Chondrocyte (in vitro differentiated cells): ENCODE results near the gene LMO7. TPM values are rescaled to one million over a fixed set of nuclear protein-coding genes. Genes with fewer than 3 reads are reported as not detected.

Source experiments
- DNase-seq: peaks from one replicate; pipeline ENCODE4 v3.0.0; 2021; ENCODE audit warnings: mixed read lengths, low spot score
- H3K27ac Mint-ChIP-seq: one replicate; pipeline ENCODE4 v1.8.0; 2021; ENCODE audit warnings: mild to moderate bottlenecking, moderate library complexity, mixed read lengths; ENCODE audit not compliant: unreplicated experiment
- H3K27me3 Mint-ChIP-seq: 2 replicates; pipeline ENCODE4 v1.8.0; 2021; ENCODE audit warnings: low read depth, mixed read lengths
- H3K36me3 Mint-ChIP-seq: 2 replicates; pipeline ENCODE4 v1.8.0; 2021; ENCODE audit warnings: low read depth, mixed read lengths
- H3K4me1 Mint-ChIP-seq: 2 replicates; pipeline ENCODE4 v1.8.0; 2021; ENCODE audit warnings: low read depth, mild to moderate bottlenecking, mixed read lengths
- H3K4me3 Mint-ChIP-seq: one replicate; pipeline ENCODE4 v1.8.0; 2021; ENCODE audit warnings: mild to moderate bottlenecking, moderate library complexity, mixed read lengths; ENCODE audit not compliant: unreplicated experiment
- H3K9me3 Mint-ChIP-seq: 2 replicates; pipeline ENCODE4 v1.8.0; 2021; ENCODE audit warnings: low read depth, mixed read lengths
- total RNA-seq: library from RNA; stranded (reverse); gene quantifications from 3 replicates; pipeline ENCODE4 v1.2.1, GENCODE V29; 2021
- TF ChIP-seq, protein P1 (sequence below): fragments of 200-600 bp; sonication (generic); IDR thresholded peaks from 2 replicates; pipeline ENCODE4 v1.5.0; 2021; ENCODE audit warnings: antibody characterized with exemption, mild to moderate bottlenecking, moderate library complexity

LMO7 gene
- total RNA-seq, 1 donor from 2014 or later, result 199 TPM

DNA sequence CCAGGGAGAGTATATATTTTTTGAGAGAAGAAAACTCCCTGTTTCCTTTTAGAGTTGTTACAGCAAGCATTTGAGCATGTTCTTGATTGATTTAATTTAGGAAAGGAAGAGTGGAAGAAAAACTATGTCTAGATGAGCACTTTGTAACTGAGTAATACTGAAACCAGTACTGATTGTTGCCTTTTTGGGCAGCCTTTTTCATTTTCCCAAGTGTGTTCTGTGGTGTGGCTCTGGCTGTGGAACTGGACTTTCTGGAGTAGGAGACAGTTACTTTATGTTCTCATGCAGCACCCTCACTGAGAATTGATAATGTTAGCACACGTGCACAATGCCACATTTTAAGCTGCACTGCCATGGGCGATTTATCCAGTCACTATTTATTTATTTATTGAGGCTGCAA is 211.5 kb downstream of the LMO7 start:
- DNase-seq, result no peak
- no peak overlapping the region for H3K27ac Mint-ChIP-seq
- no peaks in the 10 kb centered on the region for H3K27me3 Mint-ChIP-seq
- H3K4me1 Mint-ChIP-seq, result no peaks in the 10 kb centered on the region
- H3K4me3 Mint-ChIP-seq, result no peak overlapping the region
- peaks cover 3% of the 10 kb centered on the region for H3K9me3 Mint-ChIP-seq
- H3K36me3 Mint-ChIP-seq, result peaks cover 32% of the 10 kb centered on the region
- TF ChIP-seq, protein P1, sequence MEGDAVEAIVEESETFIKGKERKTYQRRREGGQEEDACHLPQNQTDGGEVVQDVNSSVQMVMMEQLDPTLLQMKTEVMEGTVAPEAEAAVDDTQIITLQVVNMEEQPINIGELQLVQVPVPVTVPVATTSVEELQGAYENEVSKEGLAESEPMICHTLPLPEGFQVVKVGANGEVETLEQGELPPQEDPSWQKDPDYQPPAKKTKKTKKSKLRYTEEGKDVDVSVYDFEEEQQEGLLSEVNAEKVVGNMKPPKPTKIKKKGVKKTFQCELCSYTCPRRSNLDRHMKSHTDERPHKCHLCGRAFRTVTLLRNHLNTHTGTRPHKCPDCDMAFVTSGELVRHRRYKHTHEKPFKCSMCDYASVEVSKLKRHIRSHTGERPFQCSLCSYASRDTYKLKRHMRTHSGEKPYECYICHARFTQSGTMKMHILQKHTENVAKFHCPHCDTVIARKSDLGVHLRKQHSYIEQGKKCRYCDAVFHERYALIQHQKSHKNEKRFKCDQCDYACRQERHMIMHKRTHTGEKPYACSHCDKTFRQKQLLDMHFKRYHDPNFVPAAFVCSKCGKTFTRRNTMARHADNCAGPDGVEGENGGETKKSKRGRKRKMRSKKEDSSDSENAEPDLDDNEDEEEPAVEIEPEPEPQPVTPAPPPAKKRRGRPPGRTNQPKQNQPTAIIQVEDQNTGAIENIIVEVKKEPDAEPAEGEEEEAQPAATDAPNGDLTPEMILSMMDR, result no peak

- H3K9me3 Mint-ChIP-seq, result no peaks in the 10 kb centered on the region
- no peaks in the 10 kb centered on the region for H3K4me1 Mint-ChIP-seq
- DNase-seq, result no peak
- H3K27ac Mint-ChIP-seq, result no peak overlapping the region
- H3K36me3 Mint-ChIP-seq, result peaks cover 31% of the 10 kb centered on the region
- H3K4me3 Mint-ChIP-seq, result no peak overlapping the region
- TF ChIP-seq, protein P1, result no peak
- H3K27me3 Mint-ChIP-seq, result no peaks in the 10 kb centered on the region
Observed at GRCh38 chr13:75850916-75851315, 214.8 kb downstream of the LMO7 start.

- Mint-ChIP-seq H3K9me3 (no peaks in the 10 kb centered on the region), H3K4me3 (no peak overlapping the region), H3K4me1 (no peaks in the 10 kb centered on the region), H3K27me3 (no peaks in the 10 kb centered on the region), H3K27ac (no peak overlapping the region), H3K36me3 (peaks cover 34% of the 10 kb centered on the region)
- no peak for DNase-seq
- TF ChIP-seq, protein P1, result no peak
Observed at GRCh38 chr13:75855216-75855615, 219.1 kb downstream of the LMO7 start.

DNA sequence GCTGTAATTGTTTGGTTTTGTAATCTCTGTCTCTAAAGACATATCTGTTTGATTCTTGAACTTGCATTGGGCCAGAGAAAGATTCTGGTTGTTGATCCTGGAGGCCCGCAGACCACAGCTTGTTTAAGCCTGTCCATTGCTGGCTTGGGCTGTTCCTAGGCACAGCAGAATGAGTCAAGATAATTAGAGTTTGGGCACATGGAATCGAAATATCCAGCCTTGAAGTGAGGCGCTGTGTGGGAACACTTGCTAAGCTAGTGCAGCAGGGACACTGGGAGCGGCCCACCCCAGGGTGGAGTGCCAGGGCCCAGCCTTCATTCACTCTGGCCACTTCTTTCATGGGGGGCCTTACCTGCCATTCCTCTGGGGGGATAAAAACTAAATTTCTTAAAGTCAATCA is 219.7 kb downstream of the LMO7 start:
- Mint-ChIP-seq H3K4me1 (no peaks in the 10 kb centered on the region), H3K27me3 (no peaks in the 10 kb centered on the region), H3K27ac (no peak overlapping the region), H3K36me3 (peaks cover 34% of the 10 kb centered on the region), H3K9me3 (no peaks in the 10 kb centered on the region), H3K4me3 (no peak overlapping the region)
- DNase-seq, result no peak
- TF ChIP-seq, protein P1, result no peak

GRCh38 chr13:75857291-75857690 is 221.2 kb downstream of the LMO7 start:
- TF ChIP-seq, protein P1, result no peak
- no peak overlapping the region for H3K4me3 Mint-ChIP-seq
- no peak overlapping the region for H3K27ac Mint-ChIP-seq
- peaks cover 35% of the 10 kb centered on the region for H3K36me3 Mint-ChIP-seq
- peaks cover 4% of the 10 kb centered on the region for H3K4me1 Mint-ChIP-seq
- H3K27me3 Mint-ChIP-seq, result no peaks in the 10 kb centered on the region
- H3K9me3 Mint-ChIP-seq, result no peaks in the 10 kb centered on the region
- no peak for DNase-seq
